ENCODE data around the gene CA10. TPM values are rescaled to one million over a fixed set of nuclear protein-coding genes. Genes with fewer than 3 reads are reported as not detected.

Gene CA10
- total and polyA plus RNA-seq, 2 donors (not counting 3 experiments of a cell fraction or from before 2014, with no cell fraction given): not detected

DNA sequence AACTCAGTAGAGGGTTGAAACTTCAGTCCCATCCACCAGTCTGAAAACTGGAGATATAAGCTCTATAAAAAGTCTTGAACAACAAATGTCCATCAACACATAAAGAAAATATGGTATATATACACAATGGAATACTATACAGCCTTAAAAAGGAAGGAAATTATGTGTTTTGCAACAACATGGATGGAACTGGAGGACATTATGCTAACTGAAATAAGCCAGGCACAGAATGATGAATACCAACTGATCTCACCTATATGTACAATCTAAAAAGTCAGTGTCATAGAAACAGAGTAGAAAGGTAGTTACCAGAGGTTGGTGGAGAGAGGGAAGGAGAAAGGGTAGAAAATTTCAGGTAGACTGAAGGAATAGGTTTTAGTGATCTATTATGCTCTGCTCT is 438.1 kb downstream of the CA10 start:
- no peaks in the 10 kb centered on the region for H3K27me3 ChIP-seq (ENCODE audit: control insufficient read depth in 2 of 2, insufficient read depth in 2 of 2, low read length in 2 of 2)
- ChIA-PET CTCF (no interaction called here), POLR2A (no interaction called here)
- no peaks in the 10 kb centered on the region for H4K20me1 ChIP-seq (replicated peaks; ENCODE audit: control insufficient read depth, extremely low read depth, insufficient read depth, low read length)
- DNase-seq (ENCODE audit: low read depth, low spot score) (no peak), FAIRE-seq (no peak)
- no peak overlapping the region for H3K4me2 ChIP-seq (ENCODE audit: insufficient read depth, low read length)
- H2AFZ ChIP-seq (ENCODE audit: low read depth, low read length): no peak overlapping the region
- H3K79me2 ChIP-seq (ENCODE audit: control insufficient read depth, insufficient read depth, low read length): no peaks in the 10 kb centered on the region
- BruUV-seq (replicated peaks): no TSS peak
- no peak for TF ChIP-seq FOS (IDR thresholded peaks at IDR 0.05; ENCODE audit: borderline replicate concordance, insufficient read depth, low read length)
- TF ChIP-seq, protein P1, sequence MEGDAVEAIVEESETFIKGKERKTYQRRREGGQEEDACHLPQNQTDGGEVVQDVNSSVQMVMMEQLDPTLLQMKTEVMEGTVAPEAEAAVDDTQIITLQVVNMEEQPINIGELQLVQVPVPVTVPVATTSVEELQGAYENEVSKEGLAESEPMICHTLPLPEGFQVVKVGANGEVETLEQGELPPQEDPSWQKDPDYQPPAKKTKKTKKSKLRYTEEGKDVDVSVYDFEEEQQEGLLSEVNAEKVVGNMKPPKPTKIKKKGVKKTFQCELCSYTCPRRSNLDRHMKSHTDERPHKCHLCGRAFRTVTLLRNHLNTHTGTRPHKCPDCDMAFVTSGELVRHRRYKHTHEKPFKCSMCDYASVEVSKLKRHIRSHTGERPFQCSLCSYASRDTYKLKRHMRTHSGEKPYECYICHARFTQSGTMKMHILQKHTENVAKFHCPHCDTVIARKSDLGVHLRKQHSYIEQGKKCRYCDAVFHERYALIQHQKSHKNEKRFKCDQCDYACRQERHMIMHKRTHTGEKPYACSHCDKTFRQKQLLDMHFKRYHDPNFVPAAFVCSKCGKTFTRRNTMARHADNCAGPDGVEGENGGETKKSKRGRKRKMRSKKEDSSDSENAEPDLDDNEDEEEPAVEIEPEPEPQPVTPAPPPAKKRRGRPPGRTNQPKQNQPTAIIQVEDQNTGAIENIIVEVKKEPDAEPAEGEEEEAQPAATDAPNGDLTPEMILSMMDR (IDR thresholded peaks at IDR 0.05; ENCODE audit: extremely low read depth in 1 of 2, insufficient read depth in 1 of 2, low read depth in 1 of 2, low read length in 2 of 2): no peak
- TF ChIP-seq POLR2A (IDR thresholded peaks at IDR 0.05; ENCODE audit: low read depth, low read length): no peak
- no peak for TF ChIP-seq POLR2AphosphoS5 (IDR thresholded peaks at IDR 0.05; ENCODE audit: insufficient read depth, low read depth, low read length)
- no peak for TF ChIP-seq EZH2 (IDR thresholded peaks at IDR 0.05; ENCODE audit: borderline replicate concordance, low read depth, low read length, severe bottlenecking)
- TF ChIP-seq, protein P2, sequence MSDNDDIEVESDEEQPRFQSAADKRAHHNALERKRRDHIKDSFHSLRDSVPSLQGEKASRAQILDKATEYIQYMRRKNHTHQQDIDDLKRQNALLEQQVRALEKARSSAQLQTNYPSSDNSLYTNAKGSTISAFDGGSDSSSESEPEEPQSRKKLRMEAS (IDR thresholded peaks at IDR 0.05; ENCODE audit: insufficient read depth, insufficient read length): no peak
- TF ChIP-seq GATA2 (IDR thresholded peaks at IDR 0.05; ENCODE audit: insufficient read depth, insufficient read length, low read depth, low read length): no peak
- TF ChIP-seq JUN (IDR thresholded peaks at IDR 0.05; ENCODE audit: borderline replicate concordance, insufficient read depth, insufficient read length, low read depth): no peak
- no peak for TF ChIP-seq MYC (IDR thresholded peaks at IDR 0.05; ENCODE audit: low read depth, low read length)
- dilution Hi-C loops (cut with MboI; ENCODE audit: extremely low pct_ligation_motif_present, low sequenced_read_pairs): no loop called here
- no peak overlapping the region for H3K27ac ChIP-seq (ENCODE audit: insufficient read depth, low read depth, low read length)
- no peaks in the 10 kb centered on the region for H3K36me3 ChIP-seq (ENCODE audit: control insufficient read depth in 2 of 2, extremely low read depth in 1 of 2, insufficient read depth in 2 of 2, low read length in 2 of 2)
- H3K4me1 ChIP-seq (ENCODE audit: control insufficient read depth, extremely low read depth, insufficient read depth, low read length): no peaks in the 10 kb centered on the region
- H3K4me3 ChIP-seq (replicated peaks in 1 of 3; ENCODE audit: insufficient read depth in 1 of 3, low read depth in 1 of 3, low read length in 3 of 3): no peak overlapping the region
- H3K9me1 ChIP-seq (replicated peaks; ENCODE audit: control insufficient read depth, extremely low read depth, insufficient read depth, low read length): no peaks in the 10 kb centered on the region
- no peak overlapping the region for H3K9ac ChIP-seq (replicated peaks; ENCODE audit: extremely low read depth, insufficient read depth, low read length)
- no peaks in the 10 kb centered on the region for H3K9me3 ChIP-seq (replicated peaks; ENCODE audit: control insufficient read depth, insufficient read depth, low read length)
- intact Hi-C loops (cut with micrococcal nuclease): no loop called here
